Memory B cell (primary cell): ENCODE measurements around the gene KCNG2.
A peak's percentile ranks its signal among the peaks of the same experiment; 100 is the strongest.

Source experiments
- ATAC-seq: fragments of 150-1000 bp; cut with Tn5 transposase; 2 replicates; pipeline ENCODE4 v1.10.0; 2021; ENCODE audit warnings: low read depth, mild to moderate bottlenecking, moderate library complexity
- DNase-seq, 2 donors: peaks; one replicate each; pipeline ENCODE4 v3.0.0; 2022; ENCODE audit warnings: low spot score in 2 of 2
- H3K27ac Mint-ChIP-seq: one replicate; pipeline ENCODE4 v1.8.0; 2022; ENCODE audit warnings: mild to moderate bottlenecking, moderate library complexity, mixed read lengths
- H3K27me3 Mint-ChIP-seq: one replicate; pipeline ENCODE4 v1.8.0; 2022; ENCODE audit warnings: mixed read lengths
- H3K36me3 Mint-ChIP-seq: one replicate; pipeline ENCODE4 v1.8.0; 2022; ENCODE audit warnings: mild to moderate bottlenecking, mixed read lengths
- H3K4me1 Mint-ChIP-seq: one replicate; pipeline ENCODE4 v1.8.0; 2022; ENCODE audit warnings: mixed read lengths
- H3K4me3 Mint-ChIP-seq: one replicate; pipeline ENCODE4 v1.8.0; 2022; ENCODE audit warnings: mild to moderate bottlenecking, moderate library complexity, mixed read lengths
- H3K9me3 Mint-ChIP-seq: one replicate; pipeline ENCODE4 v1.8.0; 2022; ENCODE audit warnings: mixed read lengths

The KCNG2 gene

DNA sequence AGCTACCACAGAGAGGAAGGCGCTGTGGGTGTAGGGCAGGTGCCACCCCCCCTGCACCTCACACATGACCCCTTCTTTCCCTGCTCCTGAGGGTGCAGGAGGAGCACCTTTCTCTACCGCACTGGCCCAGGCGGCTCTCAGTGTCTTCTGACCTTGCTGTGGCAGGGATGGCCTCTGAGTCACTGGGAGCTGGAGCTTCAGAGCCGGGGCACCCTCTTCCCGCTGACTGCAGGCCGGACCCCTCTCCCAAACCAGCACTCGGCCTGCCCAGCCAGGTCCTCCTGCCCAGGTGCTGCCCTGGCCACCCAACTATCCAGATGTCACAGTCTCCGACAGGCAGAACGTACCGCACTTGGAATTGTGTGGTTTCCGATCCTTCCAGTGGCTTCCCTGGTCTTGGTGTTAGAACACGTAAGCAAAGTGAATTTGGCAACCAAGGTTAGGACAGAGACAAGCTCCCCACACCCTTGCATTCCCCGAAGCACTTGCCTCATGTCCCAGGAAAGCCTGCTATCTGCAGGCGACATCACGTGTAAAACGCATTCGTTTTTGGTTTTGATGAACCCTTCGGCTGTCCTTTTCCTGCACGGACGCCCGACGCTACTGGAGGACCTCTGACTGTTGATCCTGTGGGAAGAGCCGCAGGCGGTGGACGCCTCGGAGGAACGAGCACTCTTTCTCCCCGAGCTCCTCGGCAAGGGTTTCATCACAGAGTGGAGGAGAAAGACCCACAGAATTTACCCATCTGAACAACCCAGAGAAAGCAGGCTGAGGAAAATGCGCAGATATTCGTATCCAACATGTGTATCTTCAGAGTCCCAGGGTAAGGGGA, 24.7 kb upstream of the KCNG2 start:
- ATAC-seq (no peak), DNase-seq (no peak)
- Mint-ChIP-seq H3K9me3 (peaks cover 5% of the 10 kb centered on the region), H3K4me1 (no peaks in the 10 kb centered on the region), H3K27me3 (peaks cover 23% of the 10 kb centered on the region), H3K36me3 (peaks cover 2% of the 10 kb centered on the region), H3K27ac (no peak overlapping the region), H3K4me3 (no peak overlapping the region)

DNA sequence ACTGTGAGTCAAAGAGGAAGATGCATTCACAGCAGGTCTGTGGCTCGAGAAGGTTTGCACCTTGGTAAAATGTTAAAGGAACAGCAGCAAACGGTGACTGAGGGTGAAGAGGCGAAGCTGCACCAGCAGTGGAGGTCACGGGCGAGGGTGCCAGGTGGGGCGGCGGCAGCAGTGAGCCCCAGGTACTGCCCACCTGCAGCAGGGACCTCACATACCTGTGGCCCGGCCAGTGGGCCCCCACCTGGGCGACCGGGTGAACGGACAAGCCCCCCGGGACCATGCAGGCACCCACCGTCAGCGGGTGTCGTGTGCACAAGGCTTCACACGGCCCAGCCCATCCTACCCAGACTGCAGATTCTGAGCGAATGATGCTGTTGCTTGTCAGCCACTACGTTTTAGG, 23.6 kb upstream of the KCNG2 start:
- no peak overlapping the region for H3K4me3 Mint-ChIP-seq
- H3K9me3 Mint-ChIP-seq: no peaks in the 10 kb centered on the region
- DNase-seq (no peak), ATAC-seq (no peak)
- H3K4me1 Mint-ChIP-seq: no peaks in the 10 kb centered on the region
- H3K27me3 Mint-ChIP-seq: peaks cover 25% of the 10 kb centered on the region
- H3K27ac Mint-ChIP-seq: no peak overlapping the region
- H3K36me3 Mint-ChIP-seq: peaks cover 2% of the 10 kb centered on the region

DNA sequence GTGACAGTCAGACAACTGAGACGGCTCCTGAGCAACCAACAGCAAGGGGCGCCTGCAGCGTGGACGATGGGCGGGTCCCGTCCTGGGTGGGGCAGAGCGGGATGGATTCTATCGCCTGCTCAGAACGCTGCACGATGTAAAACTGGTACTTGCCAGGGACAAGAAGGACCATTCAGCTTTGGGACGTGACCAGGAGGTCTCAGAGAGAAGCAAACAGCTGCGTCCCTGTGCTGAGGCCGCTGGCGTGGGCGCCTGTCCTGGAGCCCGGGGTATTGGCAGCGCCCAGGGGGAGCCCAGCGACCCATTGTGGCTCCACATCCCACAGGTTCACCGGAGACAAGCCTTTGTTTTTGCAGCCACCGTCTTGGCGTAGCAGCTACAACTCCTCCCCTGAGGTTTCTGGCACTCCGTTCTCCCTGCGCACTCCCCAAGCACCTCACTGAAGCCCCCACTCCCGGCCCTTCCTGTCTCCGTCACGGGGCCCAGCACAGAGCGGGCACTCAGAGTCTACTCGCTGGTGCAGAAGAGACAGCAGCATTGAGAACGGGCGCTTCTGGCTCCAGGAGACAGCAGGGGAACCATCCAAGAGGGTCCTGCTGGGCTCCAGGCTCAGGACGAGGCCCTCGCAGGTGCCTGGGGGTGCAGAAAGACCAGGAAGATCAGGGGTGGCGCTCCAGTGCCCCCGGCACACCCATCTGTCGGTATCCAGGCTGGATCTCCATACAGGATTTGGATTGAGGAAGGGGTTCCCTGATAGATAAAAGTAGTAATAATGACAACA, 22.1 kb upstream of the KCNG2 start:
- Mint-ChIP-seq H3K9me3 (no peaks in the 10 kb centered on the region), H3K4me3 (no peak overlapping the region), H3K27ac (no peak overlapping the region), H3K27me3 (peaks cover 25% of the 10 kb centered on the region), H3K4me1 (no peaks in the 10 kb centered on the region), H3K36me3 (peaks cover 2% of the 10 kb centered on the region)
- ATAC-seq: no peak
- DNase-seq: no peak

DNA sequence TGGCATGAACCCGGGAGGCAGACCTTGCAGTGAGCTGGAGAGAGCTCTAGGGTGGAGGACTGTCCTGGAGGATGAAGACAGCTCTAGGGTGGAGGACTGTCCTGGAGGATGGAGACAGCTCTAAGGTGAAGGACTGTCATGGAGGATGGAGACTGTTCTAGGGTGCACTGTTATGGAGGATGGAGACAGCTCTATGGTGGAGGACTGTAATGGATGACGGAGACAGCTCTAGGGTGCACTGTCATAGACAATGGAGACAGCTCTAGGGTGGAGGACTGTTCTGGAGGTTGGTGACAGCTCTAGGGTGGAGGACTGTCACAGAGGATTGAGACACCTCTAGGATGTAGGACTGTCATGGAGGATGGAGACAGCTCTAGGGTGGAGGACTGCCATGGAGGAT, 21.1 kb upstream of the KCNG2 start:
- ATAC-seq (no peak), DNase-seq (no peak)
- H3K36me3 Mint-ChIP-seq: peaks cover 2% of the 10 kb centered on the region
- H3K27me3 Mint-ChIP-seq: peaks cover 25% of the 10 kb centered on the region
- H3K9me3 Mint-ChIP-seq: no peaks in the 10 kb centered on the region
- H3K4me3 Mint-ChIP-seq: no peak overlapping the region
- no peak overlapping the region for H3K27ac Mint-ChIP-seq
- H3K4me1 Mint-ChIP-seq: no peaks in the 10 kb centered on the region

DNA sequence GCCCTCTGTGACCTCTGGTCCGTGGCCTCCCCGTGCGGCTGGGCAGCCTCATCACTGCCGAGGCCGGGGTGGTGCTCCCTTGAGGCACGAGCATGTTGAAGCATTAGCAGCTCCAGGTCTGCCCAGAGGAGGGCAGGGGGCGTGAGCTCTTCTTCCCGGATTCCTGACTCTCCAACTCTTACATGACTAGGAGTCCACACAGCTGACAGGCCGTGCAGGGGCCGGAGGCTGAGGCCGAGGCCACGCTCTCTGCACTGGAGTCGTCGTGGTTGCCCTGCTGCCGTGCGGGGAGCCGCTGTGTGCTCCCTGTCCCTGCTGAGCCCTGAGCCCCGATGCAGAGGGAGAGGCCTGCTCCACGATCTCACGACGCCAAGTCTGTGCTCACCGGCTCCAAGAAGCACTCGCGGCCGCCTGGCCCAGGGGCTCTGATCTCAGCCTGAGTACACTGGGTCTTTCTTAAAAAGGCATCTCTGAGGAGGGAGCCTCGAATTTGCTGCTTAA, 19.4 kb upstream of the KCNG2 start:
- no peaks in the 10 kb centered on the region for H3K9me3 Mint-ChIP-seq
- ATAC-seq: no peak
- no peak for DNase-seq
- H3K27me3 Mint-ChIP-seq: peaks cover 19% of the 10 kb centered on the region
- no peaks in the 10 kb centered on the region for H3K36me3 Mint-ChIP-seq
- no peak overlapping the region for H3K4me3 Mint-ChIP-seq
- no peaks in the 10 kb centered on the region for H3K4me1 Mint-ChIP-seq
- no peak overlapping the region for H3K27ac Mint-ChIP-seq

DNA sequence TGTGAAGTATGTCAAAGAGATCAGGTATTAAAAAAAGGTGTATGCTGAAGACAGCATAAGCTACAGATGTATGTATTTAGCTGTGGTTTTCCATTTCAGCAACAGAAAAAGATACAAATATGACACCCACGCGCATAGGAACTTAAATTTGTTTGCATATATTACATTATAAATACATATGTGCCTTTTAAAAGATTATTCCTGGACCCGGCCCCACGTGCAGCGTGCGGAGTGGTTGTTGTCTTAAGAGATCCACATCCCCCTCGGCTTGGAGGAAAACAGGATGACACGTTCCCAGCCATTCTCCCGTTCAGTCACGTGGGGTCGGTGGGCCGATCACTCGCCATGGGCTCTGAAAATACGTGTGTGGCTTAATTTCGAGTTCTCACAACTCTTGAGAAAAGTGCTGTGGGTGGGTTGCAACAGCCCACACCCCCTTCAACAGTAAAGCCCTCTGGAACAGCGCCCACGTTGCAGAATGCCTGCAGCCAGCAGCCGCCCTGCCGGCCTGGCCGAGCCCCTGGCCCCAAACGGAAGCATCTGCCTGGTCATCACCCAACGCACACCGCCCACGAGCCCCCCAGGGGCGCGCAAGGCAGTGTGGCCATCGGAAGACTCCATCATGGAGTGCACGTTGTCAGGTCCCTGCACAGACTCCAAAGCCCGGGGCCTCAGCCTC, 18.6 kb upstream of the KCNG2 start:
- ATAC-seq (no peak), DNase-seq (no peak)
- Mint-ChIP-seq H3K27me3 (peaks cover 16% of the 10 kb centered on the region), H3K4me3 (no peak overlapping the region), H3K4me1 (peaks cover 2% of the 10 kb centered on the region), H3K9me3 (no peaks in the 10 kb centered on the region), H3K27ac (no peak overlapping the region), H3K36me3 (no peaks in the 10 kb centered on the region)

DNA sequence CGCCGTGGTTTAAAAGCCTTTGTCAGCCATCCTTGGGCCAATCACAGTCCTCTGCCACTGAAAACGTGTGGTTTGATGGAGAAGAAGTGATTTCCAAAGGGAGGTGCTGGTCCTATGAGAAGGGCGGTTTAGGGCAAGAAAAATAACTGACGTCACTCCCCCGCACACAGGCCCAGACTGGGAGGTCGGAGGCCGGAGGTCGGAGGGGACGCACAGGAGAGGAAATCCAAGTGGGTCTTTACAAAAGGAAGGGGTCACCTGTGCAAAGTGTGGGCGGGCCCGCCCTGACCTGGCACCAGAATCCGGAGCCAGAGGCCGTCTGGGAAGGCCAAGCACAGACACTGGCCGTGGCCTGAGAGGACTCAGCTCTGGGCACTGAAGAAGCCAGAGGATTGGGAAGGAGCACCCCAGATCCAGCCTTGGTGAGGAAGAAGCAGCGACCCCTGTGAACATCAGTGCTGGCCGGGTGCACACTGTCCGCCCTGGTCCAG, 18.0 kb upstream of the KCNG2 start:
- Mint-ChIP-seq H3K4me3 (no peak overlapping the region), H3K27ac (no peak overlapping the region), H3K27me3 (peaks cover 20% of the 10 kb centered on the region), H3K4me1 (peaks cover 4% of the 10 kb centered on the region), H3K36me3 (no peaks in the 10 kb centered on the region), H3K9me3 (no peaks in the 10 kb centered on the region)
- DNase-seq: no peak
- ATAC-seq: no peak

DNA sequence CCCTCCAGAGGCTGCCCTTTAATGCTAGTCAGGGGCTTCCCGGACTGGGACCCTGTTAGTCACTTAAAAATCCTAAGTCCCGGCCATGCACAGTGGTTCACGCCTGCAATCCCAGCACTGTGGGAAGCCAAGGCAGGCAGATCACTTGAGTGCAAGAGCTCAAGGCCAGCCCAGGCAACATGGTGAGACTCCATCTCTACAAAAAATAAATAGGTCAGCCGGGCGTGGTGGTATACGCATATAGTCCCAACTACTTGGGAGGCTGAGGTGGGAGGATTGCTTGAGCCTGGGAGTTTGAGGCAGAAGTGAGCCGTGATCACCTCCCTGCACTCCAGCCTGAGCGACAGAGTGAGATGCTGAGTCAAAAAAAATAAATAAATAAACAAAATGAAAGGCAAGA, 17.2 kb upstream of the KCNG2 start:
- Mint-ChIP-seq H3K27ac (no peak overlapping the region), H3K4me3 (no peak overlapping the region), H3K4me1 (peaks cover 5% of the 10 kb centered on the region), H3K36me3 (no peaks in the 10 kb centered on the region), H3K9me3 (no peaks in the 10 kb centered on the region), H3K27me3 (peaks cover 17% of the 10 kb centered on the region)
- no peak for DNase-seq
- no peak for ATAC-seq

DNA sequence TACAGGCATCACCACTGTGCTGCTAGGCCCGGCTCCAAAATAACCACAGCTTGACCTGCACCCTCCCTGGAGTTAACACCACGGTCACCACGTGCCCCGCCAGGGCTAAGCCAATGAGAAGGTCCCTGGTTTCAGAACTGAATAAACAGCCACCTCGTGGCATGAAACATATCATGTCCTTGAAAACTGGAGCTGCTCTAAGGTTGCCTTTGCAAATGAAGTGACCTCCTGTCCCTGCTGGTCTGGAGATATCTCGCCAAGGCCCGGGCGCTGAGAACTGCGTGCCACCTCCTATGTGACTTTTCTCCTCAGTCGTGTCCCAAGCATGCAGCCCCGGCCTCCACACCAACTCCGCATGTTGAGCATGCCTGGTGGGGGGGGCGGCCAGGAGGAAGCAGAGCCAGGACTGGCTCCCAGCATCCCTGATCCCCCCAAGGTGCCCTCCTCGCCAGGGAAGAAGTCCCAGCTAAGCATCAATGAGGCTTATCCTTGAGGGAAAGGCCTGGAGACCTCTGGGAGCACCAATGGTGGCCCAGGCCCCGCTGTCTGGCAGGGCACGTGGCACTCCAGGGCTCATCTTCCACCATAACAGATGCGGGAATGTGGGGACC, 16.3 kb upstream of the KCNG2 start:
- Mint-ChIP-seq H3K27me3 (peaks cover 18% of the 10 kb centered on the region), H3K4me3 (no peak overlapping the region), H3K9me3 (no peaks in the 10 kb centered on the region), H3K27ac (no peak overlapping the region), H3K4me1 (peaks cover 5% of the 10 kb centered on the region), H3K36me3 (no peaks in the 10 kb centered on the region)
- ATAC-seq: no peak
- no peak for DNase-seq

DNA sequence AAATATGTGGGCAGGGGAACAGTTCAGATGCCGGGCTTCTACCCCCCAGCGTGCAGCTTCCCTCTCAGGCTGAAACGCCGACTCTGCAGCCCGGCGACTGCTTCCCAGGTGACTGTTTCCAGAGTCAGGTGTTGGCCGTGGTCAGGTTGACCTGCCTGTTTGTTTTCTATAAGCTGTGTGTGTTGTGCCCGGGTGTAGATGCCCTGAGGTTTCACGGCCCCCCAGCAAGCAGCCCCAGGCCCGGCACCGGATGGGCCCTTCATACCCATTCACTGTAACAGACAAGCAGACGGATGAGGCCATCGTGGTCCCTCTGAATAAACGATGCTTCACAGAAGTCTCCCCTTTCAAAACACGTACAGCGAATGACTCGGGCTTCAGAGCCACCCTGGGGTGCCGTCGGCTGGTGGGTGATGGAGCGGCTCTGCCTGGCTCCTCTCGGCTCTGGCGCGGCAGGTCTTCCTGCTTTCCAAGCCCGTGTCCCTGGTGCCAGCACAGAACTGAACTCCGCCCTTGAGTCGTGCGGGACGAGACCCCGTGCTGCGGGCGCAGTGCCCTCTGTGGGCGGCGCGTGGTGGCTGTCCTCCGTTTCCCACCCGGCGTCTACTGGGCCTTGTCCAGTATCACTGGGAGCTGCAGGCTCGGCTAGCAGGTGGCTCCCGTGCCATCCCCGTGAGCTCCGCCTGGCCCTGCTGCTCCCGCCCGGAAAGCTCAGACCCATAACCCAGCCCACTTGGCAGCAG, 15.0 kb upstream of the KCNG2 start:
- Mint-ChIP-seq H3K9me3 (no peaks in the 10 kb centered on the region), H3K4me1 (peaks cover 5% of the 10 kb centered on the region), H3K27me3 (peaks cover 14% of the 10 kb centered on the region), H3K36me3 (no peaks in the 10 kb centered on the region), H3K4me3 (no peak overlapping the region), H3K27ac (no peak overlapping the region)
- DNase-seq (no peak), ATAC-seq (no peak)

DNA sequence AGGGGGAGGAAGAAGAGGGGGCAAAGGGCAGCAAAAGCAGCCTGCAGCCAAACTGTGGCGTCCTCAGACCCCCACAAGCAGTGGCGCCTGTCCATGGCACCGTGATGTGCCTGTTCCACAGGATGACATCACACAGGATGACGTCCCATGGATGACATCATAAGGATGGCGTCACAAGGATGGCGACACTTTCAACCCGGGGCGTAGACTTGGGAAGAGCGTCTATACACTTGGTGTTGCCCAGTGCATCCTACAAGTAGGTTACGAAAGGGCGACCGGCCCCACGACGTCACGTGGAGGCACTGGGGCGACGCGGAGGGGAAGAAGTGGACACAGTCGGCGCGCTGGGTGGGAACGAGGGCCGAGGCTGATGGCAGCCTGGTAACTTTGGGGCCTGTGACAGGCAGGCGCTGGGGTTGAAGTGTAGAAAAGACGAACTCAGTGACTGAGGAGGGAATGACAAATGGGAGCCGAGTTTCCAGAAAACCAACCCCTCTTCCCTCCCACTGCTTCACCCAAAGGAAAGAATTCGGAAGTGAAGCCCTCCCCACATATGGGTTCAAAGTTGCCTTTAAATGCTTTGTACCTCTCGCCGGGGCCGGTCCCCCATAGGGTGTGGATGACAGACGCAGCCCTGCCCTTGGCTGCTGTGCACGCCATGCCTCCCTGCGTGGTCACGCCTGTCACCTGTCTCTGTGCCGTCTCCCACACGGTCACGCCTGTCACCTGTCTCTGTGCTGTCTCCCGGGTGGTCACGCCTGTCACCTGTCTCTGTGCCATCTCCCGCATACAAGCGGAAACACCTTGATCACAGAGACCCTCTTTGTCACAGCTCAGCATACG, 13.4 kb upstream of the KCNG2 start:
- Mint-ChIP-seq H3K4me3 (no peak overlapping the region), H3K36me3 (no peaks in the 10 kb centered on the region), H3K27me3 (peaks cover 14% of the 10 kb centered on the region), H3K9me3 (no peaks in the 10 kb centered on the region), H3K4me1 (peaks cover 5% of the 10 kb centered on the region), H3K27ac (no peak overlapping the region)
- no peak for DNase-seq
- ATAC-seq: no peak

DNA sequence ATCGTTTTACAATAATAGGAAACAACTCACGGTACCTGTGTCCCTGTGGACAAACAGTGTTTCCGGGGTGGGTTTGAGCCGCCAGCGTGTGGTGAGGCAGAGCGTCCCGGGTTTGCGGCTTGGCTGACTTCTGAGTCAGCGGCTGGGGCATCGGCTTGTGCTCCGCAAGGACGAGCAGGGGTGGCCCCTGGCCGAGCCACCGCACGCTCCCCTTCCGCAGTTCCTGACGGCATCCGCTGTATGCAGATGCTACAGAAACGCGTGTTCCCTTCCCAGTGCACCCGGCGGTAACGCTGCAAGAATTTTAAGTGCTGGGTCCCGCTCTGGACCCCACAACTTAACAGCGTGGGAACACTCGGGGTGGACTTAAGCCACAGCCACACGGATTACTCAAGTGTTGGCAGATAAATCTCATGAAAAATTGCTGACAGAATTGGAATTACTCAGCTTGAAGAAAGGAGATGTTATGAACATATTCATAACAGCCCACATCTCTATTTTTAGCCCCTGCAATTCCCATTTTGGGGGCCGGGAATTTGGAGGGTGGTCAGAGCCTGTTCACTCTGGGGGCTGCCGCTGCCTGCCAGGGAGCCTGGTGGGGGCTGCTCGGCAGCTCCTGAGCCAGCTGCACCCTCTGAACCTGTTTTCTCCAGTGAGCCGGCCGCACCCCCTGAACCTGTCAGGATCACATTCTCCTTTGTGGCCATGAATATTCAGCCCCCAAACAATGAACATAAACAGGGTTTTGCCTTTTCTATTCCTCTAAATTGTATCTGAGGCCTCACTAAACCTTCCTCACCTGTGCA, 12.6 kb upstream of the KCNG2 start:
- Mint-ChIP-seq H3K4me1 (peaks cover 6% of the 10 kb centered on the region), H3K27ac (no peak overlapping the region), H3K4me3 (no peak overlapping the region), H3K9me3 (no peaks in the 10 kb centered on the region), H3K27me3 (peaks cover 15% of the 10 kb centered on the region), H3K36me3 (no peaks in the 10 kb centered on the region)
- peak; percentile 24 for ATAC-seq
- DNase-seq: no peak
